Adrenal gland (tissue), 5 donors: ENCODE results near the gene KCNK6.

Experiments used
- CTCF ChIP-seq, 6 experiments: fragments of 450-650 bp in 4 of 6; fragments of 200-600 bp in 2 of 6; sonication (generic) in 1 of 6; IDR thresholded peaks; 1 replicate in 5 of 6; 2 replicates in 1 of 6; pipeline versions ENCODE4 v1.5.1 to v1.8.0; 2016 to 2021; ENCODE audit warnings: antibody characterized with exemption in 6 of 6, mild to moderate bottlenecking in 2 of 6, moderate library complexity in 1 of 6
- POLR2A ChIP-seq, 2 donors: fragments of 450-650 bp; IDR thresholded peaks; one replicate each; pipeline ENCODE4 v1.6.1; 2017; ENCODE audit warnings: antibody characterized with exemption in 2 of 2, mild to moderate bottlenecking in 2 of 2, moderate library complexity in 1 of 2
- donor health status: DM: no; HTN: no; CAD: no.

GRCh38 chr19:38361633-38362075 lies 42.0 kb downstream of the KCNK6 start:
- TF ChIP-seq CTCF (IDR thresholded peaks at IDR 0.05) (peak in 4 of 6 experiments; percentile 17 to 47 (median 33)), POLR2A (IDR thresholded peaks at IDR 0.05) (no peak)
